Neuronal stem cell (in vitro differentiated cells): ENCODE measurements around the gene ISOC2.

Source experiments
- DNase-seq: peaks from one replicate; pipeline ENCODE4 v3.0.0-alpha.2; 2013; ENCODE audit warnings: low spot score
- H2AFZ ChIP-seq: one replicate; pipeline ENCODE4 v1.6.1; 2013; ENCODE audit warnings: mild to moderate bottlenecking, low read length, inconsistent platforms
- H2AK5ac ChIP-seq: 2 replicates; pipeline ENCODE4 v1.6.1; 2013; ENCODE audit warnings: low read depth, mild to moderate bottlenecking, inconsistent platforms, low read length, moderate library complexity, mixed read lengths
- H2BK120ac ChIP-seq: 2 replicates; pipeline ENCODE4 v1.6.1; 2013; ENCODE audit warnings: low read depth, mild to moderate bottlenecking, inconsistent platforms, low read length, moderate library complexity, mixed read lengths
- H2BK12ac ChIP-seq: one replicate; pipeline ENCODE4 v1.6.1; 2013; ENCODE audit warnings: low read length, inconsistent platforms
- H2BK15ac ChIP-seq: 2 replicates; pipeline ENCODE4 v1.6.1; 2013; ENCODE audit warnings: mild to moderate bottlenecking, low read length, inconsistent platforms, mixed read lengths
- H2BK5ac ChIP-seq: one replicate; pipeline ENCODE4 v1.6.1; 2013; ENCODE audit warnings: inconsistent platforms, mild to moderate bottlenecking, low read length, moderate library complexity
- H3K14ac ChIP-seq: one replicate; pipeline ENCODE4 v1.6.1; 2013; ENCODE audit warnings: low read length, inconsistent platforms
- H3K18ac ChIP-seq: 2 replicates; pipeline ENCODE4 v1.6.1; 2013; ENCODE audit warnings: low read length, inconsistent platforms
- H3K23ac ChIP-seq: 2 replicates; pipeline ENCODE4 v1.6.1; 2013; ENCODE audit warnings: low read depth, mild to moderate bottlenecking, mixed read lengths, low read length, inconsistent platforms; ENCODE audit not compliant: poor library complexity
- H3K27ac ChIP-seq: replicated peaks from 3 replicates; pipeline ENCODE4 v1.5.1; 2013; ENCODE audit warnings: low read length, inconsistent platforms
- H3K27me3 ChIP-seq, 3 experiments: 2 replicates each; pipeline ENCODE4 v1.6.1; 2013; ENCODE audit warnings: low read length in 3 of 3, mild to moderate bottlenecking in 2 of 3, inconsistent platforms in 1 of 3, low read depth in 1 of 3, mixed read lengths in 1 of 3, moderate library complexity in 1 of 3; ENCODE audit not compliant: control insufficient read depth in 3 of 3, insufficient read depth in 3 of 3
- H3K36me3 ChIP-seq, 2 donors: replicated peaks in 1 of 2; 2 replicates each; pipeline ENCODE4 v1.6.1; 2013; ENCODE audit warnings: low read length in 2 of 2; ENCODE audit not compliant: control insufficient read depth in 2 of 2, insufficient read depth in 2 of 2
- H3K4ac ChIP-seq: 2 replicates; pipeline ENCODE4 v1.6.1; 2013; ENCODE audit warnings: inconsistent platforms, mild to moderate bottlenecking, low read length, moderate library complexity
- H3K4me1 ChIP-seq, 2 donors: 1 replicate in 1 of 2; 2 replicates in 1 of 2; pipeline ENCODE4 v1.6.1; 2013; ENCODE audit warnings: low read length in 2 of 2, low read depth in 1 of 2; ENCODE audit not compliant: control insufficient read depth in 2 of 2, insufficient read depth in 1 of 2
- H3K4me2 ChIP-seq: one replicate; pipeline ENCODE4 v1.6.1; 2013; ENCODE audit warnings: mild to moderate bottlenecking, low read length, inconsistent platforms; ENCODE audit not compliant: insufficient read depth, poor library complexity, severe bottlenecking
- H3K4me3 ChIP-seq, 2 donors: 2 replicates each; pipeline ENCODE4 v1.5.1; 2013; ENCODE audit warnings: low read length in 2 of 2, mild to moderate bottlenecking in 2 of 2, inconsistent platforms in 1 of 2, moderate library complexity in 1 of 2
- H3K79me1 ChIP-seq: one replicate; pipeline ENCODE4 v1.6.1; 2013; ENCODE audit warnings: low read depth, mild to moderate bottlenecking, inconsistent platforms, low read length, moderate library complexity
- H3K9ac ChIP-seq: one replicate; pipeline ENCODE4 v1.6.1; 2013; ENCODE audit warnings: mild to moderate bottlenecking, low read depth, low read length, inconsistent platforms; ENCODE audit not compliant: poor library complexity
- H3K9me3 ChIP-seq, 2 donors: replicated peaks in 1 of 2; 2 replicates each; pipeline versions ENCODE3 to v1.6.1; 2013; ENCODE audit warnings: low read length in 2 of 2, mild to moderate bottlenecking in 2 of 2, inconsistent platforms in 1 of 2, low read depth in 1 of 2, mixed read lengths in 1 of 2, moderate library complexity in 1 of 2; ENCODE audit not compliant: control insufficient read depth in 2 of 2, insufficient read depth in 1 of 2
- H4K8ac ChIP-seq: one replicate; pipeline ENCODE4 v1.6.1; 2013; ENCODE audit warnings: low read depth, mild to moderate bottlenecking, inconsistent platforms, low read length, moderate library complexity
- H4K91ac ChIP-seq: one replicate; pipeline ENCODE4 v1.6.1; 2013; ENCODE audit warnings: low read length, low read depth, mild to moderate bottlenecking, inconsistent platforms; ENCODE audit not compliant: poor library complexity
- WGBS, 2 donors: extraction: QIAGEN DNeasy Blood & Tissue Kit; methylation state at CpG; one replicate each; pipeline ENCODE4 v1.1.7; 2013; ENCODE audit warnings: missing lambda C conversion rate in 2 of 2, mixed read lengths in 1 of 2; ENCODE audit not compliant: insufficient read length in 2 of 2, insufficient replicate concordance in 1 of 2; ENCODE audit errors: extremely low coverage in 2 of 2; 5-methylcytosine and 5-hydroxymethylcytosine counted together

The ISOC2 gene

GRCh38 chr19:55446060-55446459 lies 15.4 kb downstream of the ISOC2 start:
- peaks cover 9 to 22% of the 10 kb centered on the region in 2 donors for H3K4me1 ChIP-seq
- no peak overlapping the region for H3K4ac ChIP-seq
- H3K23ac ChIP-seq: no peak overlapping the region
- peaks cover 0 to 2% of the 10 kb centered on the region in 2 donors for H3K9me3 ChIP-seq
- H4K91ac ChIP-seq: no peak overlapping the region
- DNase-seq: no peak
- H3K9ac ChIP-seq: no peak overlapping the region
- H3K4me3 ChIP-seq: no peak overlapping the region
- WGBS, 2 donors: no CpG with 5 or more reads among the region's 8 CpGs
- H2AK5ac ChIP-seq: no peak overlapping the region
- no peak overlapping the region for H3K18ac ChIP-seq
- H3K14ac ChIP-seq: no peak overlapping the region
- H2BK5ac ChIP-seq: no peak overlapping the region
- H3K79me1 ChIP-seq: peaks cover 2% of the 10 kb centered on the region
- no peak overlapping the region for H4K8ac ChIP-seq
- H2BK15ac ChIP-seq: no peak overlapping the region
- no peak overlapping the region for H2AFZ ChIP-seq
- H2BK120ac ChIP-seq: no peak overlapping the region
- no peak overlapping the region for H3K27ac ChIP-seq
- no peaks in the 10 kb centered on the region for H3K36me3 ChIP-seq
- H3K27me3 ChIP-seq: peaks cover 29 to 90% (median 56%) of the 10 kb centered on the region in 3 experiments
- H3K4me2 ChIP-seq: no peak overlapping the region
- H2BK12ac ChIP-seq: no peak overlapping the region

DNA sequence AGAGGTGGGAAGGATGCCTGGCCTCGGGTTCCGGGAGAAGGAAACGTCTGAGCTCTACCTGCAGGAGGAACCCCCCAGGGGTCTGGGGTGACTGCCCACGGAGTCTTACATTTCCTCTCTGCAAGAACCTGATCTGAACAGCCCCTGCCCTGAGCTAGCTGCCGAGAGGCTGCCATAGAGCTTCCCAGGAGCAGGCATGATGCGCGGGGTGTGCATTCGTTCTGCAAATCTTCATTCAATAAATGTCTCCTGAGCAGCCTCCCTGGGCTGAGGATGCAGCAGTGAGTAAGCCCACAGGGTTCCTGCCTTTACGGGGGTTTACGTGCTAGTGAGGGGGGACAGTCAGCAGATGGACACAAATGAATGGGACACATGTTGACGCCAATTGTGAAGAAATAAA lies 16.8 kb downstream of the ISOC2 start:
- Histone ChIP-seq H3K27ac (no peak overlapping the region), H3K9me3 (peaks cover 0 to 2% of the 10 kb centered on the region in 2 donors), H3K4me1 (peaks cover 9 to 19% of the 10 kb centered on the region in 2 donors), H3K14ac (no peak overlapping the region), H3K9ac (no peak overlapping the region), H2AFZ (no peak overlapping the region), H3K4me2 (no peak overlapping the region), H3K23ac (no peak overlapping the region), H3K79me1 (peaks cover 2% of the 10 kb centered on the region), H2BK120ac (no peak overlapping the region), H3K4ac (no peak overlapping the region), H4K8ac (no peak overlapping the region), H2AK5ac (no peak overlapping the region), H4K91ac (no peak overlapping the region), H2BK5ac (no peak overlapping the region), H3K4me3 (no peak overlapping the region), H3K27me3 (peaks cover 36 to 91% (median 63%) of the 10 kb centered on the region in 3 experiments), H3K18ac (no peak overlapping the region), H3K36me3 (no peaks in the 10 kb centered on the region), H2BK12ac (no peak overlapping the region), H2BK15ac (no peak overlapping the region)
- DNase-seq: no peak
- no CpG with 5 or more reads among the region's 11 CpGs for WGBS, 2 donors

GRCh38 chr19:55443824-55444480 lies 17.5 kb downstream of the ISOC2 start:
- Histone ChIP-seq H2AFZ (no peak overlapping the region), H4K91ac (no peak overlapping the region), H2BK12ac (no peak overlapping the region), H2BK5ac (no peak overlapping the region), H3K23ac (peak overlapping the region; percentile 3), H3K14ac (no peak overlapping the region), H2BK15ac (peak overlapping the region; percentile 21), H3K4me3 (no peak overlapping the region), H3K36me3 (no peaks in the 10 kb centered on the region), H3K27me3 (peaks cover 32 to 91% (median 69%) of the 10 kb centered on the region in 3 experiments), H3K18ac (no peak overlapping the region), H3K9ac (no peak overlapping the region), H3K27ac (no peak overlapping the region), H4K8ac (no peak overlapping the region), H3K9me3 (peaks cover 0 to 3% of the 10 kb centered on the region in 2 donors), H3K4ac (no peak overlapping the region), H3K4me2 (no peak overlapping the region), H3K4me1 (peaks cover 6 to 15% of the 10 kb centered on the region in 2 donors), H2AK5ac (no peak overlapping the region), H2BK120ac (no peak overlapping the region), H3K79me1 (peaks cover 2% of the 10 kb centered on the region)
- no peak for DNase-seq
- no CpG with 5 or more reads among the region's 18 CpGs for WGBS, 2 donors

DNA sequence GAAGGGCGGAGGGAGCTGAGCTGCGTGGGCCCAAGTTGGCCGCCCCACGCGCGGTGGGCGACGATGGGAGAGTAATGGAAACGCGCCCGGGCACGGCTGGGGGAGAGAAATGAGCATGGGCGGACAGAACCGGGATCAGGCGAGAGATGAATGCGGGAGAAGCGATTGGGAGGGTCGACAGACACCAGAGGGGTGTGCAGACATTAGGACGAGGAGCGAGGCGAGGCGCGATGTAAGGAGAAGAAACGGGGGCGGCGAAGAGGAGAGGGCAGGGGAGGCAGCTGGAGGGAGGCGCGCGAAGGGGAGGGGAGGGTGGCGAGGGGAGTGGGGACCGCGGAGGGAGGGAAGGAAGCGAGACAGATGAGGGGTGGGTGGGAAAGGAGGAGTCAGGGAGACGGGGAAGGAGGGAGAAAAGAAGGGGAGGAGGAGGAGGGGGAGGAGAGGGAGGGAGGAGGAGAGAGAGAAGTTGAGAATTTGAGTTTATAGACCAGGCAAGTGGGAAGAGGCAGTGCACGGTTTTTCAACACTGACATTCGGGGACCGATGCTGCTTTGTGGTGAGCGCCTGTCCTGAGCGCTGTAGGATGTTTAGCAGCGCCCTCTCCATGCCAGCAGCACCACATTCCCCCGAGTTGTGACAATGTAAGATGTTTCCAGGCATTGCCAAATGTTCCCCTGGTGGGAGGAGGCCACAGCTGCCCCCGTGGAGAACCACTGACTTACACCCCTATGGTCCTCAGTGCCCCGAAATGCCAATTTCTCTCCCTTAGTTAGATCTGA lies 18.2 kb downstream of the ISOC2 start, which contains the start of gene SHISA7:
SHISA7 (minus strand) TSS at position 256 of the 779 bp plus-strand sequence. CDS start 437 bp downstream, outside the sequence.
- H2AFZ ChIP-seq: peak within 1 kb of the TSS; percentile 71
- WGBS, 2 donors: no CpG with 5 or more reads among the region's 43 CpGs
- peak within 1 kb of the TSS; percentile 55 for H4K8ac ChIP-seq
- no peak within 1 kb of the TSS for H3K4ac ChIP-seq
- H4K91ac ChIP-seq: no peak within 1 kb of the TSS
- H2BK12ac ChIP-seq: no peak within 1 kb of the TSS
- H3K23ac ChIP-seq: peak within 1 kb of the TSS; percentile 83
- no peak for DNase-seq
- peak within 1 kb of the TSS; percentile 75 for H3K18ac ChIP-seq
- H3K27me3 ChIP-seq: peaks cover 32 to 93% (median 77%) of the 10 kb centered on the region in 3 experiments
- H3K9ac ChIP-seq: peak within 1 kb of the TSS; percentile 55
- H2BK5ac ChIP-seq: no peak within 1 kb of the TSS
- H3K27ac ChIP-seq: no peak within 1 kb of the TSS
- H2AK5ac ChIP-seq: no peak within 1 kb of the TSS
- H3K14ac ChIP-seq: no peak within 1 kb of the TSS
- peak within 1 kb of the TSS; percentile 38 for H3K4me2 ChIP-seq
- H3K79me1 ChIP-seq: peaks cover under 1% of the 10 kb centered on the region
- H3K4me3 ChIP-seq: peak within 1 kb of the TSS in 1 of 2 donors; percentile 15
- H2BK120ac ChIP-seq: no peak within 1 kb of the TSS
- peaks cover 6 to 15% of the 10 kb centered on the region in 2 donors for H3K4me1 ChIP-seq
- H3K36me3 ChIP-seq: no peaks in the 10 kb centered on the region
- peaks cover 0 to 4% of the 10 kb centered on the region in 2 donors for H3K9me3 ChIP-seq
- peak within 1 kb of the TSS; percentile 21 for H2BK15ac ChIP-seq
